Epithelial cell of proximal tubule (primary cell): Measurements from ENCODE around the gene ABLIM2. TPM values are rescaled to one million over a fixed set of nuclear protein-coding genes. Genes with fewer than 3 reads are reported as not detected.

Experiments
- DNase-seq: peaks from one replicate; pipeline ENCODE4 v3.0.0-alpha.2; 2011; ENCODE audit warnings: low read depth
- H3K4me3 ChIP-seq: 2 replicates; pipeline ENCODE4 v1.5.1; 2011; ENCODE audit warnings: low read depth, mild to moderate bottlenecking, low read length
- total RNA-seq: library from RNA; depleted of rRNA; stranded (reverse); fragments of >200 nt; gene quantifications from 2 replicates; pipeline ENCODE4 v1.2.3, GENCODE V29; 2015
- TF ChIP-seq, protein P1 (sequence below): conservative IDR thresholded peaks from 2 replicates; pipeline ENCODE4 v1.5.1; 2012; ENCODE audit warnings: low read depth, mild to moderate bottlenecking, low read length

ABLIM2 gene
- total RNA-seq, result 1.0 TPM in 1 of 2 replicates, not detected in the other

- TF ChIP-seq, protein P1, sequence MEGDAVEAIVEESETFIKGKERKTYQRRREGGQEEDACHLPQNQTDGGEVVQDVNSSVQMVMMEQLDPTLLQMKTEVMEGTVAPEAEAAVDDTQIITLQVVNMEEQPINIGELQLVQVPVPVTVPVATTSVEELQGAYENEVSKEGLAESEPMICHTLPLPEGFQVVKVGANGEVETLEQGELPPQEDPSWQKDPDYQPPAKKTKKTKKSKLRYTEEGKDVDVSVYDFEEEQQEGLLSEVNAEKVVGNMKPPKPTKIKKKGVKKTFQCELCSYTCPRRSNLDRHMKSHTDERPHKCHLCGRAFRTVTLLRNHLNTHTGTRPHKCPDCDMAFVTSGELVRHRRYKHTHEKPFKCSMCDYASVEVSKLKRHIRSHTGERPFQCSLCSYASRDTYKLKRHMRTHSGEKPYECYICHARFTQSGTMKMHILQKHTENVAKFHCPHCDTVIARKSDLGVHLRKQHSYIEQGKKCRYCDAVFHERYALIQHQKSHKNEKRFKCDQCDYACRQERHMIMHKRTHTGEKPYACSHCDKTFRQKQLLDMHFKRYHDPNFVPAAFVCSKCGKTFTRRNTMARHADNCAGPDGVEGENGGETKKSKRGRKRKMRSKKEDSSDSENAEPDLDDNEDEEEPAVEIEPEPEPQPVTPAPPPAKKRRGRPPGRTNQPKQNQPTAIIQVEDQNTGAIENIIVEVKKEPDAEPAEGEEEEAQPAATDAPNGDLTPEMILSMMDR, result no peak
- peak within 1 kb of the TSS; percentile 96 for H3K4me3 ChIP-seq
- peak; percentile 53 for DNase-seq
These were observed at the start of gene ABLIM2 for GRCh38 chr4:8158710-8159536. TSS of gene ABLIM2 (minus strand) at chr4:8158813. CDS start at chr4:8158689, 124 bp downstream.

DNA sequence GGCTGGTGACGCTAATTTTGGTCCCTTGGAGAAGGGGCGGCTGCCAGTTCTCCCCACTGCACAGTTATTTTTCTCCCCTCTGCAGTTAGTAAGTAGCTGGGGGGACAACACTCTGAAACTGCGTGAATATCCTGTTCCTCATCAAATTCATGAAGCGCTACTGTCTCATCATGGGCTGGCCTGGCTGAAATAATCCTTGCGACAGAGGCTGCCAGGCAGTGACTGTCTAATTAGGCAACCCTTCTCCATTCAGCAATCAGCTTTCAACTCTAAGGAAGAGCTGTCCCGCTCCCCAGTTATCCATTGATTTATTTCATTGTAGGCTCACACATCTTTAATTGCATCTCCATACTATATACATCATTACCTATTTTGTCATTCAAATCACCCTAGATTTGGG is 48.7 kb upstream of the ABLIM2 start:
- no peak overlapping the region for H3K4me3 ChIP-seq
- no peak for DNase-seq
- TF ChIP-seq, protein P1, result no peak

GRCh38 chr4:8205749-8206611 is 47.4 kb upstream of the ABLIM2 start:
- no peak for DNase-seq
- TF ChIP-seq, protein P1, result no peak
- H3K4me3 ChIP-seq, result no peak overlapping the region

DNA sequence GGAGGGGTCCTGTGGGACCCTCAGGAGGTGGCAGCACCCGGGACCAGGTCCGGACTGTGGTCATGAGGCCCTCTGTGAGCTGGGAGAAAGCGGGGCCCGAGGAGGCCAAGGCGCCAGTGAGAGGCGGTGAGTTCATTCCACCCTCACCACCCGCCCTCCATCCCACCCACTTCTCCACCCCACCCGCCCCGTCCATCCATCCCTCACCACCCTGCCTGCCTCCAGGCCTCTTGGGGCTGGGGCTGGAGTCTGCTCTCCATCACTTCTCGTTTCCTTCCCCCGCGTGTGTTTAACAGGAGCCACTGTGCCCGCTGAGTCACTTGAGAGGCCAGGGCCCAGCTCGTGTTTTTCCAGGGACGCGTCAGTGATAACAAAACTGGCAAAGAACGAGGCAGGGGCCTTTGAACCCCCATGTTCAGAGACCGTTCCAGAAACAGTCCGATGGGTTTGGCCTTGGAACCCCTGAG is 46.7 kb upstream of the ABLIM2 start:
- no peak overlapping the region for H3K4me3 ChIP-seq
- TF ChIP-seq, protein P1, result no peak
- no peak for DNase-seq

DNA sequence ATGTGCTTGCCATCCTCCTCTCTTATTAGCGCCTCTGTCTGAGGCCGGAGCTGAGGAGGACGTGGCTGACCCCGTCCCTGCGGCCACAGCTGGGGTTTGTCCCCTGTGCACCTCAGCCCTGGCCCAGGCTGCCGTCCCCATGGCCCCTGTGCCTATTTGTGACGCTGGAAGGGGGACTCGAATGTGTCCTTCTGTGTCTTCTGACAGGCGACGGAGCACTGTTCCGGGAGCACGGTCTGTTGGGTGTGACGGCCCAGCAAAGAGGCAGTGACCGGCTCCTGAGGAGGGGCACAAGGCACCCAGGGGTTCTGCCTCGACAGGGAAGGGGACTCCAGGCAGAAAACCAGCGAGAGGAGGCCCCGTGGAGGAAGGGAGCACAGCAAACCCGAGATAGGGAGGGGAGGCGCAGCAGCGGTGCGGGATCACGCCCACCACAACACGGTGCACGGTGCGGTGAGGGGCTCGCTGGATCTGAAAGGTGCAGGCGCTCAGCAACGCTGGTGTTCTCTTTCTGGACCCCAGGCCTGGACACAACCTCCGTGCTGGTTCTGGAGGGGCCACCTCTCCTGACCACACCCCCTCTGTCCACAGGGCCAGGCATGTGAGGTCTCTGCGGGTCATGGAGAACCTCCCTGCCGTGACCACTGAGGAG is 46.1 kb upstream of the ABLIM2 start:
- TF ChIP-seq, protein P1, result no peak
- DNase-seq, result no peak
- no peak overlapping the region for H3K4me3 ChIP-seq

DNA sequence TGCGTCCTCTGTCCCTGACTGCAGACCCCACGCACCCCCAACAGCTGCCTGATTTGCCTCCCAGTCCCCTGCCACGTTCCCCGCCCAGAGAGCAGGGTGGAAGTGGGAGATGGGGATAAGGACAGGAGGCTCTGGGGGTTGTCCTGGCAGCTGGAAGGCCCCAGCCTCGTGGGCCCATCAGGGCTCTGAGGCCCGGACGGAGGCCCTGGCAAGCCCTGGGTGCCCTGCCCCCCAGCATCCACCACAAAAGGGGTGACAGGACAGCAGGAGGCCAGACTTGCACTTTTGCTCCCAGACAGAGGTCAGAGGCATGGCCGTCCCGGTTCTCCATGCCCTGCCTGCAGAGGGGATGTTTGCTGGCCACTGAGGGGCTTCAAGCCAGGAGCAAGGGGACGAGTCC is 45.2 kb upstream of the ABLIM2 start:
- DNase-seq, result no peak
- TF ChIP-seq, protein P1, result no peak
- no peak overlapping the region for H3K4me3 ChIP-seq
